ENCODE data around the gene SLC38A10.

The SLC38A10 gene

DNA sequence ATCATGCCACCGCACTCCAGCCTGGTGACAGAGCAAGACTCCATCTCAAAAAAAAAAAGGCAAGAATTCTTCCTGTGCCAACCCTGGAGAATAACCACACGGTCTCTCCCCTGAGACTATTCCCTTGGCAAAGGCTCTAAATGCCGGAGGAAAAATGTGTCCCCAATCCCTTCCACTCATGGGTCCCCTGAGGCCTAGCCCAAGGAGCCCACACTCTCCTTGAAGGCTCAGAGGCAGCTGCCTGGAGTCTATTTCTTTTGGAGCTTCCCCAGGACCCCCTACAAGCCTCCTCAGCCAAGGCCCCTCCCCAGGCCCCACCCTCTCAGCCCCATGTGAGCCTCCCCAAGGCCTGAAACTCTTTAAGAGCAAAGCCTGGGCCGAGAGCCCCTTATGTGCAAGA, 88.9 kb downstream of the SLC38A10 start:
- no peak for DNase-seq
- TF ChIP-seq GATA1 (IDR thresholded peaks at IDR 0.05; ENCODE audit: low read depth, low read length) (no peak), POLR2A (IDR thresholded peaks at IDR 0.05; ENCODE audit: low read length) (no peak)

DNA sequence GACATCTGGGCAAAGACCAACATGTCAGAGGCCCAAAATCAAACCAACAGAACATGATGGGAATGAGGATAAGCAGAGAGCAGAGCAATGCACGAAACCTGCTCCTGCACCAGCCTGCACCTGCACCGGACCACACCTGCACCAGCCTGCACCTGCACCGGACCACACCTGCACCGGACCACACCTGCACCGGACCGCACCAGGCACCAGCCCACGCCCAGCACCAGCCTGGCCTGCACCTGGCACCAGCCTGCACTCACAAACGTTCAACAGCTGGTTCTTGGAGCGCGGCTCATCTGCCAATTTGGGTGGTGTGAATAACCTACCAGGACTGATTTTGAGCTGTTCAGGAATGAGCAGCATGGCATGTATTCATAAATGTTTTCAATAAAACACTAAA, 90.5 kb downstream of the SLC38A10 start:
- TF ChIP-seq POLR2A (IDR thresholded peaks at IDR 0.05; ENCODE audit: low read length), result no peak
- TF ChIP-seq GATA1 (IDR thresholded peaks at IDR 0.05; ENCODE audit: low read depth, low read length), result no peak
- DNase-seq, result no peak

DNA sequence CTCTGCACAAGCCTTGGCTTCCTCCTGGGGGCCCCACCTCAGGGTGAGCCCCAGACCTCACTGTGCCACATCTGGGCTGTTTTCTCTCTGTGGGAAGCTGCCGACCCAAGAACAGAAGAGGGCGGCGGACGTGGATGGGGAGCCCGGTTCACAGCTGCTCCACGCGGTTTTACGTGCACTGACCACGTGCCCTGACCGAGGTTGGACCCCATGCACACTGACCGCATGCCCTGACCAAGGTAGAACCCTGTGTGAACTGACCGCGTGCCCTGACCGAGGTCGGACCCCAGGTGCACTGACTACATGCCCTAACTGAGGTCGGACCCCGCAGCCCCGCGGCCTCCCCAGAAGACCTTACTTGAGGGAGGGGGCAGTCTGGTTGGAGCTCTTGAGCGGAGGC, 92.0 kb downstream of the SLC38A10 start:
- TF ChIP-seq POLR2A (IDR thresholded peaks at IDR 0.05; ENCODE audit: low read length) (no peak), GATA1 (IDR thresholded peaks at IDR 0.05; ENCODE audit: low read depth, low read length) (no peak)

DNA sequence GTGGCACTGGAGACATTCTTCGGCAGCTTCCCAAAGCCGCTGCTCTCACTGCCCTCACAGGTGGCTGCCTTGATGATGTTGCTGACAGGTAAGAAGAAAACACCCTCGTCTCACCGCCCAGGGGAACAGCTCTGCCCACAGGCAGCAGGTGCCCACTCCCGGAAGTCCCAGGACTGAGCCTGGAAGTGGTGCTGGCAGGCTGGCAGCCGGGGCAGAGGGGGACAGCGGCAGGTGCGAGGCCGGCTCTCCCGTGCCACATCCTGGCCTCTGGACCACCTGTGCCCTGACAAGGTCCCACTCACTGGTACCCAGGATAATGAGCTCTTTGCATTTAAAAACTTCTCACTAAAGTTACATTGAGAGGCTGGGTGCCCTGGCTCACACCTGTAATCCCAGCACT, 92.8 kb downstream of the SLC38A10 start:
- TF ChIP-seq GATA1 (IDR thresholded peaks at IDR 0.05; ENCODE audit: low read depth, low read length) (no peak), POLR2A (IDR thresholded peaks at IDR 0.05; ENCODE audit: low read length) (no peak)
- DNase-seq, result no peak

More for the DNA sequence above, 92.0 kb downstream of the SLC38A10 start:
- DNase-seq, result no peak

DNA sequence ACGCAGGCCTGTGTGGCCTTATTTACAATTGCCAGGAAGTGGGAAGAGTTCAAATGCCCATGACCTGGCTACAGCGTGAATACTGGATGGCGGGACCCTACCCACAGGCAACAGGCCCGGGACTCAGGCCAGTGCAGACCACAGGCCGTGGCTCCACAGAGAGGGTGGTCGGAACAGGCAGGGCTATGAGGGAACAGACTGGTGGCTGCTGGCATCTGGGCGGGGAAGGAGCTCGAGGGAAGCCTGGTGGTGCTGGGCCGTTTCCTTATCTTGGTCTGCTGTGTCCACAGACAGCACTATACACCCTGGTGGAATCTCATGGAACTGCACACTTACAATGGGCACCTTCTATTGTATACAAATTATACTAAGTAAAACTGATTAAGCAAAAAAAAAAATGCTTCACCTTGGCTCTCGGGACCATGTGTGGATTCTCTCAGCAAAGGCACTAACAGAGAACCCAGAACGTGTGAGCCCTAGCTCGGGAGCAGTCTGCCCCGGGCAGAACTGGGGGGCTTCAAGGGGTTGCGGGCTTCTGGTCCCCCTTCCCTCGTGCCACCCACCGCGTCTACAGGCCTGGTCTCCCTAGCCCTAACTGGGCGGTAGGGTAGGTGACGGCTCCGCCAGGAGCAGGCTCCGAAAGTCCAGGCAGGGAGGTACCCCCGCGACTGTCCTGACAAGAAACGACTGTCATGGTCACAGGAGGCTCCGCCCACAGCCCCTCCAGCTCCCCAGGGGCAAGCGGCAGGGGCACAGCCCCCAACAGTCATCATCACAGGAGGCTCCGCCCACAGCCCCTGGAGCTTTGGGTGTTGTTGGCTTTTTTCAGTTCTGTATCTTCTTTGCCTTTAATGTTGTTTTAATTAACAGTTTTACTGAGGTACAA, 94.2 kb downstream of the SLC38A10 start:
- peak; percentile 79 to 84 for DNase-seq

DNA sequence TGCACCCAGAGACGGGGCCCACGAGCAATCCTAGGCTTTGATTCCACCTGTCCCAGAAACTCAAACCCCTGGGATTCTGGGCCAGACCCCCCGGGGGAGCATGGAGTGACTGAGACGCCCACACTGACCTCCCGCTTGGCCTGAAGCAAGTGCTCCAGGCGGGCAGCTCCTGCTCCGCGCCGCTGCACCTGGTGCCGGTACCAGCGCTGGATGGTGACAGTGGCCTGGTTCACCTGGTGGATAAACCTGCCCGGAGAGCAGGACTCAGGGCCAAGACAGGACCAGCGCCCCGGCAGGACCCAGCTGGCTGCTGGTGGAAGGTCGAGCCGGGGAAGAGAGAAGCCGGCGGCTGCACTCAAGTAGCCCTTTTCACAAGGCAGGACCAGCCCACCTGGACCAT, 94.9 kb downstream of the SLC38A10 start:
- no peak for TF ChIP-seq POLR2A (IDR thresholded peaks at IDR 0.05; ENCODE audit: low read length)
- no peak for TF ChIP-seq GATA1 (IDR thresholded peaks at IDR 0.05; ENCODE audit: low read depth, low read length)
- no peak for DNase-seq

More for the DNA sequence above, 94.2 kb downstream of the SLC38A10 start:
- TF ChIP-seq POLR2A (IDR thresholded peaks at IDR 0.05; ENCODE audit: low read length), result no peak
- no peak for TF ChIP-seq GATA1 (IDR thresholded peaks at IDR 0.05; ENCODE audit: low read depth, low read length)

DNA sequence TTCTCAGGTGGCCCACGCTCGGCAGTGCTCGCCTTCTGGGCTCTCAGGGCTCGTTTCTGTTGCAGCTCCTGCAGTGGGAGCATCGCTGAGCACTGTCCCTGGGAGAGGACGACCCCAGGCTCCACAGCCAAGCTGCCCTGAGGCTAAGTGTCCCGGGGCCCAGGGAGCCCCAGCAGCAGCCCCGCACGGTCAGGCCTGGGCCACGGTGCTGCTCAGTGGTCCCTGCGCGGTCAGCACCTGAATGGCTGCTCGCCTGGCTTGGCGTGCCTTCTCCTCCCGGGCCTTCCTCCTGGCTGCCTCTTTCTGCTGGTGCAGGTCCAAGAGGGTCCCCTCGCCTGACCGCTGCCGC, 95.7 kb downstream of the SLC38A10 start:
- TF ChIP-seq GATA1 (IDR thresholded peaks at IDR 0.05; ENCODE audit: low read depth, low read length) (no peak), POLR2A (IDR thresholded peaks at IDR 0.05; ENCODE audit: low read length) (no peak)
- DNase-seq, result no peak

DNA sequence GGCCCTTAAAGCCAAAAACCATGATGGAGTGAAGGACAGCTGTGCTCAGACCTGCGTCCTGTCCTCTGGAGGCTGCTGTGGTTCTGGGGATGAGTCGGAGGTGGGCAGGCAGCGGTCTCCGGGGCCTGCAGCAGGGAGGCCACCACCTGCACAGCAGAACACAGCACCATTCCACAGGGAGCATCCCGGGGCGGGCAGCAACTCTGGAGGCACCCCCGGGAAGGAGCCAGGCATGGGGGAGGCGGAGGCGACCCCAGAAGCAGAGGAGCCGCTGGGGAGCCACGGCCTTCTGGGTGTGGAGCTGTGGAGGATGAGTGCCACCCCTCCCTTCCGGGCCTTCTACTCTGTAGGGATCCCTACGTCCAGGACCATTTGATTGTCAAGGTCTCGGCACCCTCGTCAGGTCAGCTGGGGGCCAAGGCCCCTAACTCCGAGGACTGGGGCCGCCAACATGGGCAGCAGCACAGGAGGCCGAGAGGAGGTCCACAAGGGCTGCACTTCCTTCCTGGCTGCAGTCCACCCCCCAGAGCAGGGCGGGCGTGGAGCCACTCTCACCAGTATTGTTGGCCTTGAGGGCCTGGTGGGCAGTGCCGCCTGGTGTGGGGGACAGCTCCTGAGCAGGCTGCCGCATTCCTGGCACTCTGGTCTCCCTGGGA, 96.2 kb downstream of the SLC38A10 start:
- no peak for DNase-seq
- TF ChIP-seq GATA1 (IDR thresholded peaks at IDR 0.05; ENCODE audit: low read depth, low read length) (no peak), POLR2A (IDR thresholded peaks at IDR 0.05; ENCODE audit: low read length) (no peak)

DNA sequence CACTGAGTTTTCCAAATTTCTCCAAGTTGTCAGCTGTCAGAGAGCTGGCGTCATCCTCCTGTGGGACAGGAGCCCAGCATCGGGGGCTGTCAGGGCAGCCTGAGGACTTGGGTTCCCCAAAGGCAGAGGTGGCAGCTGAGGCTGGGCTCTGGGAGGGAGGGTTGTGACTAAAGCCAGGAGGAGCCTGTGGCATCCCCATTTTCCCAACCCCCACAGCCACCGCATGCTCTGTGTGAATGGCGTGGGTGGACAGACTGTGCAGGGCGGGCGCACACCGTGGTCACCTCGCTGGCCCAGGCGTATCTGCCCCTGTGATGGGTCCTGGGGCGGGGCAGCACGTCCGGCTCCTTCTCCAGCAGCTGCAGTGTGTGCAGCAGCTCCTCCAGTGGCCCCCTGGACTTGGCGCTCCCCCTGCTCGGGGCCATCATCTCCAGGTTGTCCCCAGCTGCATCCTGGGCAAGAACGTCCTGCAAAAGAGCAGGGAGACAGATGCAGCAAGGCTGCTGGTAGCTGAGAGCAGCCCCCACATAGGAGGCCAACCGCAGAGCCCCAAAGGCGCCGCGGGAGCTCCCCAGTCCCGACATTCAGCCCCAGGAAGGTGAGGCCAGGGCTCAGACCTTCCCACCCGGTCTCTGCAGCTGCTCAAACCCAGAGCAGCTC, 97.1 kb downstream of the SLC38A10 start:
- DNase-seq, result no peak

DNA sequence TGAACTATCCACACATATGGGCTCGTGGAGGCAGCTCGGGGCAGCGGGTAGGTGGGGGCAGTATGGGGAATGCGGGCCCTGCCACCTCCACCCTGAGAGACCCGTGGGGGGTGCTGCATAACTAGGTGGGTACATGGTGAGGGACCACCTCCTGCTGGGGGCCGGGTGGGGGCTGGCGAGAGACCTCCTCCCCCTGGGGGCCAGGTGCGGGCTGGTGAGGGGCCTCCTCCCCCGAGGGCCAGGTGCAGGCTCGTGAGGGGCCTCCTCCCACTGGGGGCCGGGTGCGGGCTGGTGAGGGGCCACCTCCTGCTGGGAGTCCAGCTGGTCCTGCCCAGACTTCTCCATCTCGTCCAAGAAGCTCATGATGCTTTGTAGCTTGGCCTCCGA, 97.7 kb downstream of the SLC38A10 start:
- DNase-seq, result no peak
- TF ChIP-seq POLR2A (IDR thresholded peaks at IDR 0.05; ENCODE audit: low read length) (no peak), GATA1 (IDR thresholded peaks at IDR 0.05; ENCODE audit: low read depth, low read length) (no peak)

More for the DNA sequence above, 97.1 kb downstream of the SLC38A10 start:
- TF ChIP-seq POLR2A (IDR thresholded peaks at IDR 0.05; ENCODE audit: low read length), result no peak
- TF ChIP-seq GATA1 (IDR thresholded peaks at IDR 0.05; ENCODE audit: low read depth, low read length), result no peak

DNA sequence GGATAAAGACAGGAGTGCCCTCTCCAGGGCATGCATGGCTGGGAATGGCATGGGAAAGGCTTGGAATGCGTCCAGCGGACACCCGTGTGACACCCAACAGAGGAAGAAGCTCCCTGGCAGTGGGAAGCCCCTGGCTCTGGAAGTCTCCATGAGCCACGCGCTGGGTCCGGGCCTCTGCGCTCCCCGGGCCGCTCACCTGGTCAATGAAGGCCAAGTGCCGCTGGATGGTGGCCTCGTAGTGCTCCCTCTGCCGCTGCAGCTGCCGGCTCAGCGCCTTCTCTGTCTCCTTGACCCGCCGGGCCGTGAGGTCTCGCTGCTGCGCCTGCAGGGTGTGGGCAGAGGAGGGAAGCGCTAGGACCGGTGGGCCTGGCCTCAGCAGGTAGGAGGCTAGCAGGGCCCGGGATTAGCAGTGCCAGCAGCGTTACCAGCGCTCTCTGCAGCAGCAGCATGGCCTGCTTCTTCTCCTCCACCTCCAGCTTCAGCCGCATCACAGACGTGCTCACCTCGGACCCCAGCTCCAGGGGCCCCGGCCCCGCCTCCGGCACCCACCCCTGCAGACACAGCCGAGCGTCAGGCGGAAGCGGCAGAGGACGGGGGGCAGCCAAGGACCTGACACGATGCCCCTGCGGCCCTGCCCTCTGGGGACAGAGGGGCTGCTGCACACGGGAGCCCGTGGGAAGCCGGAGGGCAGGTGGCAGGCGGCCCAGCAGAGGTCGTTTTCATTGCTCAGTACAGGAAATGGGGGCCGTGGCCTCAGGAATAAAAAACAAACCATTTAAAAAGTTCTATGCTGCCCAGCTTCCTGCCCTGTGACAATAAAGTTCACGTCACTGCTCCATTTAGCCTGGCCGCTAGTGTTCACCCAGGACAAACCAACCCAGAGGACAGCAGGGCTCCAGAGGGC, 98.3 kb downstream of the SLC38A10 start:
- DNase-seq, result no peak
- TF ChIP-seq POLR2A (IDR thresholded peaks at IDR 0.05; ENCODE audit: low read length), result no peak
- TF ChIP-seq GATA1 (IDR thresholded peaks at IDR 0.05; ENCODE audit: low read depth, low read length), result no peak

DNA sequence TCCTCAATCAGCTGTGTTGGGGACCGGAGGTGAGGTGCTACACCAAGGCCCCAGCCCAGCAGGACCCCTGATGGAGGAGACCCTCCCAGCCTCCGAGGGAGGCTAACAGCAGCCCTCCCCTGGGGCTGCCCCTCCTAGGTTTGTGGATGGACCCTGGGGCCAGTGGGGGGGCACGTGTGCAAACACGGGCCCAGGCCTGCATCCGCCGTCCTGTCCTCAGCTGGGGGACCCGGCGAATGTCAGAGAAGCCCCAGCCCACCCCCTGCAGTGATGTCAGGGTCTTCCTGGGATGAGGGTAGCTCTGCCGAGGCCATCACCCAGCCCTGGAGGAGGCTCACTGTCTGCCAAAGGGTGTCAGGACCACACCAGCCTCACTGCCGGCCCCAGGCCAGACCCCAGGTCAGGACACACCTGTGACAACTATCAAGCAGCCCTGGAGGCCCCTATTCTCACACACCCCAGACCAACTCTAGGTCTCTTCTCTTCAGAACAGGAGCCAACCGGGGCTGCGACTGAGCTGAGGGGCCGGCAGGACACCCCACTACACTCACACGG, 99.1 kb downstream of the SLC38A10 start:
- no peak for DNase-seq
- TF ChIP-seq POLR2A (IDR thresholded peaks at IDR 0.05; ENCODE audit: low read length) (no peak), GATA1 (IDR thresholded peaks at IDR 0.05; ENCODE audit: low read depth, low read length) (no peak)
